GM12801 (cell line): Measurements from ENCODE around the gene MUC4.

Source experiments
- CTCF ChIP-seq: IDR thresholded peaks from one replicate; pipeline ENCODE4 v1.5.1; 2011; ENCODE audit warnings: control low read depth; ENCODE audit not compliant: insufficient read length; ENCODE audit errors: extremely low read depth

MUC4 gene

GRCh38 chr3:195718477-195718984 lies 93.2 kb downstream of the MUC4 start:
- no peak for TF ChIP-seq CTCF

DNA sequence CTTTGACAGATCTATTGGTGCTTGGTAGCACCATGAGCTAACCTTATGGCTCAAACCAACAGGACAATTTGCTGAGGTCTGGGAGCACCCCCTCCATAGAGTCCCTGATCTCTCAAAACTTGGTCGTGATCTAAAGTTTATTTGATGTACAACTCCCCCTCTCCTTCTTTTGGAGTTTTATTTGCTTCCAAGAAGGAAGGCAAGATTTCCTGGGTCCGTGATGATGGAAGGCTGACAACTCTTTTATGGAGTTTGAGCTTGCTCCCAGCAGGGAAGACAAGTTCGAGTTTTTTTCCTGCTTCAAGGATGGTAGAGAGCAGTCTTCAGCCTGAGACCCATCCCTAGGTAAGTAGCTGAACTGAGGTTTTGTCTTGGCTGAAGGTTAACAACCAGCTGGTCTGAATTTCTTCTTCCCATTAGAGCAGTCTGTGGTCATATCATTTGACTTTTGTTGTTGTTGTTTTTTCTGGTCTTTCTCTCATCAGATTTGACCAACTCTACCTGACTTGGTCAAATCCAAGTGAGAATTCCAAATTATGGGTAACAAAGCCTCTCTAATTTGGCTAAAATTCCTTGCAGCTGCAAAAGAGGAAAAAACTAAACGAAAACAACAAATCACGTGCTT lies 93.8 kb downstream of the MUC4 start:
- TF ChIP-seq CTCF = no peak

- TF ChIP-seq CTCF = no peak
Measured at GRCh38 chr3:195717416-195717815, 94.3 kb downstream of the MUC4 start.

GRCh38 chr3:195715583-195716266 lies 96.0 kb downstream of the MUC4 start:
- TF ChIP-seq CTCF = no peak

DNA sequence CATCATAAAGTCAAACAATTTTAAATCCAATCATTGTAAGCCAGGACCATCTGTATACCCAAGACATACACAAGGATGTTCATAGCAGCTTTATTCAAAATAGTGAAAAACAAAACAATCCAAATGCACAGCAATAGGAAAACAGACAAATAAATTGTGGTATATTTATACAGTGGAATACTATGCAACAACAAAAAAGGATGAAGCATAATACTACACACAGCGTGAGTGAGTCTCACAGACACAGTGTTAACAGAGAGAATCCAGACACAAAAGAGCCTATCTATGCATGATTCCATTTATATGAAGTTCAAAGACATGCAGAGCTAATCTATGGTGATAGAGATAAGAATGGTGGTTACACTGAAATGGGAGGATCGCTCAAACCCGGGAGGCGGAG lies 96.6 kb downstream of the MUC4 start:
- no peak for TF ChIP-seq CTCF

DNA sequence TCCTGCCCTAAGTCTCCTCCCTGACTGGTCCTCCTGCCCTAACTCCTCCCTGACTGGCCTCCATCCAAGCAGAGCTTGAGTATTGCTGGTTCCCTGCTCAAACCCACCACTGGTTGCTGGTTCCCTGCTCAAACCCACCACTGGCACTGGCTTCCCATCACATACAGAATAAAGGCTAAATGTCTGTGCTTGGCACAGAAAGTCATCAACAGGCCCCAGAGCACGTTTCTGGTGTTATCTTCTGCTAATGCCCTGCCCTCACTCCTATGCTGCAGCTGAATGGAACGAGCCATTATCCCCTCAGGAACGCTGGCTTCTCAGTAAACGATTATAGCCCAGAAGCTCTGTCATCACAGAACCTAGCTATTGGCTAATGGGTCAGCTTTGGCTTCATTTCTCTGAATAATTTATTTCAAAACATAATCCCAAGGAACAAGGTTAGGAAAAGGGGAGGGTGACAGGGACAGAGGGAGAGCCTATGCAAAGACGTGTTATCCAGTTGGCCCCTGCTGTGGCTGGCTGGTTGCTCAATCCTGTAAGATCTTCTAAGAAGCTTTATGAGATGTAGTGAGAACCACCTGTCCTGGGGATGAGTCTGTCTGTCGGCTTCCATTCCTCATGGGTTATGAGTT lies 97.2 kb downstream of the MUC4 start:
- no peak for TF ChIP-seq CTCF

DNA sequence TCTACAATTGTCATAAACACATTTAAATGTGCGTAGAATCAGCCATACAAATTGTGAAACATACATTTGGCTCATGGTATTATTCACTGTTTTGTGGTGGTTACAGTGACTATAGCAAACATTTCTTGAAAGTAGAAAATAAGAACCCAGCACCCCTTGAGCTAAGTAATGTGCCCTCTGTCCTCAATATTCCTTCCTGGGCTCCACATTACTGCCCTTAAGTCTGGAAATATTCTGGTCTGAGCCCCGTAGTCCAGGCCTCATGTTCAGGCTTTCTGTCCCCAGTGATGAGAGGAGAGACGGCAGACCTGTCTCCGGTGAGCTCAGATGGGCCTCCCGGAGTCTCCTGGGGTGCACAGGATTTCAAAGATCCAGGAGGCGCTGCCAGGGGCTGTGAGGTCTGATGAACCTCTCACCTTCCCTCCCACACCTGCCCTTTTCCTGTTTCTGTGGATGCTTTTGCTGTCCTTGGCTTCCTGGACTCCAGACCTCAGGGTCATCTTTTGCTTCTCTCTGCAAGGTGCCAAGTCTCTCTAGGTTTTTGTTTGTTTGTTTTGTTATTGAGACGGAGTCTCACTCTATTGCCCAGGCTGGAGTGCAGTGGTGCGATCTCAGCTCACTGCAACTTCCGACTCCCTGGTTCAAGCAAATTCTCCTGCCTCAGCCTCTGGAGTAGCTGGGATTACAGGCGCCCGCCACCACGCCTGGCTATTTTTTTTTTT lies 99.8 kb downstream of the MUC4 start:
- no peak for TF ChIP-seq CTCF
